PC-9 (cell line): ENCODE measurements around the gene DICER1.

Experiments
- EZH2 ChIP-seq: fragments of 200-600 bp; sonication (generic); IDR thresholded peaks from 2 replicates; pipeline ENCODE4 v1.8.0; 2017; ENCODE audit warnings: antibody characterized with exemption, low read depth
- TF ChIP-seq, protein P1 (sequence below): fragments of 200-600 bp; sonication (generic); conservative IDR thresholded peaks from 2 replicates; pipeline ENCODE4 v1.6.1; 2017; ENCODE audit warnings: mixed run types, antibody characterized with exemption, mild to moderate bottlenecking, moderate library complexity

DNA sequence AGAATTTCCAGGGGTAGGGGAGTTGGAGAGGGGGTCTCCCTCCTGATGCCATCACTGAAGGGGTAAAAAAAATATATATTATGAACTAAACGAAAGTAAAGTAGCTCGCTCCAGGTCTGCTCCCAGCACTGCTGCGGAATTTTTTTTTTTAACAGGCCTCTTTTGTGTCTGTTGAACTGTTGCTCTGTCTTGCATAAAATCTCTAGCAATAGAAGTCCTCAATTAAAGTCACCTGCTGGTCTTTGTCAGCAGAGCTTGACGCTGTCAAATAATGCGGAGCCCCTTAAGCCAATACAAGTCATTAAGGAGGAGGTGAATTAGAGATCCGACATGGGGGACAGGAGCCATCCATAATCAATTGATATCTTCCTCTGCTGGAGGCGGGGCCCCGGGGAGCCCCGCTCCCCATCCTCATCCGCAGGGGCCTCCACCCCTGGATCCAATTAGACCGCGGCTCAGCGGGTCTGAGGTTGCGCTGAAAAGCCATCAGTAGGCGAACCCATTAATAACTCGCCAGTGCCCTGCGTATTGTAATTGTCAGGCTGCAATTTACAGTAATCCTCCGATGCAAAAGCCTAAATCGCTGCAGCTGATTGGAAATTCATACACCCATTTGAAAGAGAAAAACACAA lies 85.6 kb downstream of the DICER1 start:
- TF ChIP-seq, protein P1, sequence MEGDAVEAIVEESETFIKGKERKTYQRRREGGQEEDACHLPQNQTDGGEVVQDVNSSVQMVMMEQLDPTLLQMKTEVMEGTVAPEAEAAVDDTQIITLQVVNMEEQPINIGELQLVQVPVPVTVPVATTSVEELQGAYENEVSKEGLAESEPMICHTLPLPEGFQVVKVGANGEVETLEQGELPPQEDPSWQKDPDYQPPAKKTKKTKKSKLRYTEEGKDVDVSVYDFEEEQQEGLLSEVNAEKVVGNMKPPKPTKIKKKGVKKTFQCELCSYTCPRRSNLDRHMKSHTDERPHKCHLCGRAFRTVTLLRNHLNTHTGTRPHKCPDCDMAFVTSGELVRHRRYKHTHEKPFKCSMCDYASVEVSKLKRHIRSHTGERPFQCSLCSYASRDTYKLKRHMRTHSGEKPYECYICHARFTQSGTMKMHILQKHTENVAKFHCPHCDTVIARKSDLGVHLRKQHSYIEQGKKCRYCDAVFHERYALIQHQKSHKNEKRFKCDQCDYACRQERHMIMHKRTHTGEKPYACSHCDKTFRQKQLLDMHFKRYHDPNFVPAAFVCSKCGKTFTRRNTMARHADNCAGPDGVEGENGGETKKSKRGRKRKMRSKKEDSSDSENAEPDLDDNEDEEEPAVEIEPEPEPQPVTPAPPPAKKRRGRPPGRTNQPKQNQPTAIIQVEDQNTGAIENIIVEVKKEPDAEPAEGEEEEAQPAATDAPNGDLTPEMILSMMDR, result no peak
- TF ChIP-seq EZH2, result no peak
